ENCODE results near the gene ISLR2. TPM values are rescaled to one million over a fixed set of nuclear protein-coding genes. Genes with fewer than 3 reads are reported as not detected.

The ISLR2 gene
- total RNA-seq, 1 experiment from 2014 or later, result 0.64 TPM

DNA sequence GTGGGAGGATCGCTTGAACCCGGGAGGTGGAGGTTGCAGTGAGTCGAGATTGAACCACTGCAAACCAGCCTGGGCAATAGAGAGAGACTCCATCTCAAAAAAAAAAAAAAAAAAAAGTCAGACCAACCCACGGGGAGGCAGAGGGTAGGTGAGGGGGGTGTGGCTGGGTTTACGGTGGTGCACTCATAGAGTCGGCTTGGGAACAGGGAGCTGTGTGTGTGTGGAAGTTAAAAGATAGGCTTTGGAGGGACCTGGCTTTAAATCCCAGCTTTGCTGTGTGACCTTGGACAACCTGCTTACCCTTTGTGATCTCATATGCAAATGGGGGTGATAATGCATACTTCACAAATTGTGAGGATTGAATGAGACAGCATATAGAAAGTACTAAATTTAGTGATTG is 10.0 kb upstream of the ISLR2 start:
- no peaks in the 10 kb centered on the region for H3K36me3 ChIP-seq (ENCODE audit: insufficient read depth, low read length, poor library complexity, severe bottlenecking)
- no peak overlapping the region for H3K4me3 ChIP-seq (ENCODE audit: low read depth, low read length, poor library complexity, severe bottlenecking)
- no peaks in the 10 kb centered on the region for H3K9me3 ChIP-seq (ENCODE audit: low read depth, low read length, poor library complexity, severe bottlenecking)
- no peaks in the 10 kb centered on the region for H3K4me1 ChIP-seq (ENCODE audit: insufficient read depth, low read length, poor library complexity, severe bottlenecking)
- no peaks in the 10 kb centered on the region for H3K27me3 ChIP-seq (replicated peaks; ENCODE audit: insufficient read depth, low read depth, low read length, poor library complexity)
- no TSS peak for BruUV-seq (replicated peaks)
- TF ChIP-seq, protein P1, sequence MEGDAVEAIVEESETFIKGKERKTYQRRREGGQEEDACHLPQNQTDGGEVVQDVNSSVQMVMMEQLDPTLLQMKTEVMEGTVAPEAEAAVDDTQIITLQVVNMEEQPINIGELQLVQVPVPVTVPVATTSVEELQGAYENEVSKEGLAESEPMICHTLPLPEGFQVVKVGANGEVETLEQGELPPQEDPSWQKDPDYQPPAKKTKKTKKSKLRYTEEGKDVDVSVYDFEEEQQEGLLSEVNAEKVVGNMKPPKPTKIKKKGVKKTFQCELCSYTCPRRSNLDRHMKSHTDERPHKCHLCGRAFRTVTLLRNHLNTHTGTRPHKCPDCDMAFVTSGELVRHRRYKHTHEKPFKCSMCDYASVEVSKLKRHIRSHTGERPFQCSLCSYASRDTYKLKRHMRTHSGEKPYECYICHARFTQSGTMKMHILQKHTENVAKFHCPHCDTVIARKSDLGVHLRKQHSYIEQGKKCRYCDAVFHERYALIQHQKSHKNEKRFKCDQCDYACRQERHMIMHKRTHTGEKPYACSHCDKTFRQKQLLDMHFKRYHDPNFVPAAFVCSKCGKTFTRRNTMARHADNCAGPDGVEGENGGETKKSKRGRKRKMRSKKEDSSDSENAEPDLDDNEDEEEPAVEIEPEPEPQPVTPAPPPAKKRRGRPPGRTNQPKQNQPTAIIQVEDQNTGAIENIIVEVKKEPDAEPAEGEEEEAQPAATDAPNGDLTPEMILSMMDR (conservative IDR thresholded peaks at IDR 0.05; ENCODE audit: low read depth, low read length), result no peak
- TF ChIP-seq EZH2 (IDR thresholded peaks at IDR 0.05; ENCODE audit: borderline replicate concordance, low read depth, low read length, poor library complexity, severe bottlenecking), result no peak
- no peak overlapping the region for H3K27ac ChIP-seq (ENCODE audit: low read depth, low read length, poor library complexity, severe bottlenecking)
- no peak for DNase-seq (ENCODE audit: low spot score)
- ChIA-PET CTCF (interaction anchor here (0.7 kb wide), 1 partner anchor 148 kb away, joined by 4 read pairs; no protein-coding TSS in a partner anchor), POLR2A (ENCODE audit: low non-redundant PET) (no interaction called here)
- intact Hi-C loops (cut with micrococcal nuclease; ENCODE audit: unreplicated experiment), result no loop called here

DNA sequence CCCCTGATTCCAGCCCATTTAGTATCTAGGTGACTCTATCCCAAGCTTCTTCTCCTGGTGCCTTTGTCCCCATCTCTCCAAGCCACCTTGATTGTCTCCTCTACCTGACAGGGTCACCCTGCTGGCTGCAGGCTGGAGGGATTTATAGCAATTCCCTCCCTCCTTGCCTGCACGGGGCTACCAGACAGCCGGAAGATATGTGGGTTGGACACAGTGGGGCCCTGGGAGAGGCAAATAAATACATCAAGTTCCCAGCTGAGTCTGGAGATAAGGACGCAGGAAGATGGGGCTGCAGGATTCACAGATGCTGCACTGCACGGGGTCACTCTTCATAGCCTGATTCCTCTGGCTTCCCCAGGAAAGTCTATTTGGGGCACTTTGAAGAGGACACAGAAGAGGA is 9.3 kb upstream of the ISLR2 start:
- H3K4me3 ChIP-seq (ENCODE audit: low read depth, low read length, poor library complexity, severe bottlenecking), result no peak overlapping the region
- no peaks in the 10 kb centered on the region for H3K9me3 ChIP-seq (ENCODE audit: low read depth, low read length, poor library complexity, severe bottlenecking)
- POLR2A ChIA-PET (ENCODE audit: low non-redundant PET), result no interaction called here
- H3K27me3 ChIP-seq (replicated peaks; ENCODE audit: insufficient read depth, low read depth, low read length, poor library complexity), result no peaks in the 10 kb centered on the region
- H3K4me1 ChIP-seq (ENCODE audit: insufficient read depth, low read length, poor library complexity, severe bottlenecking), result no peaks in the 10 kb centered on the region
- intact Hi-C loops (cut with micrococcal nuclease; ENCODE audit: unreplicated experiment), result no loop called here
- no TSS peak for BruUV-seq (replicated peaks)
- no peak for DNase-seq (ENCODE audit: low spot score)
- no peak for TF ChIP-seq EZH2 (IDR thresholded peaks at IDR 0.05; ENCODE audit: borderline replicate concordance, low read depth, low read length, poor library complexity, severe bottlenecking)
- TF ChIP-seq, protein P1 (conservative IDR thresholded peaks at IDR 0.05; ENCODE audit: low read depth, low read length), result no peak
- no peaks in the 10 kb centered on the region for H3K36me3 ChIP-seq (ENCODE audit: insufficient read depth, low read length, poor library complexity, severe bottlenecking)
- H3K27ac ChIP-seq (ENCODE audit: low read depth, low read length, poor library complexity, severe bottlenecking), result no peak overlapping the region
- CTCF ChIA-PET, result interaction anchor here (0.6 kb wide), 1 partner anchor 8 kb away, joined by 3 read pairs; no protein-coding TSS in a partner anchor

DNA sequence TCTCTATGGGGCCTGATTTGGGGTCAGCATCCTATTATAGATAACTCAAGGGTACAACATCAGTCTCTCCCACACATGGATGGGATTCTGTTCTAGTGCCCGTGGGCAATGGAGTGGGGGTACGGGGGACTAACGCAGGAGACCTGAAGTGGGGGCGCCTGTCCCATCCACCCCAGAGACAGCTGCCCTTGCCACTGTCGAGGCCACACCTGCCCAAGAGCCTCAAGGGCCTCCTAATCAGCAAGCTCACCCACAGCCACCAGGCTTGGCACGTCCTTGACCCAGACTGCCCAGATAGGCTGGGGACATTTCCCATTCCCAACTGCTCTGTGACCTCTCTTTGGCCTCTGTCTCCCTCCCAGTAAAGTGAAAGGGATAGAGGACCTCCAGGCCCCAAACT is 8.5 kb upstream of the ISLR2 start:
- Histone ChIP-seq H3K9me3 (ENCODE audit: low read depth, low read length, poor library complexity, severe bottlenecking) (no peaks in the 10 kb centered on the region), H3K36me3 (ENCODE audit: insufficient read depth, low read length, poor library complexity, severe bottlenecking) (no peaks in the 10 kb centered on the region), H3K4me3 (ENCODE audit: low read depth, low read length, poor library complexity, severe bottlenecking) (no peak overlapping the region), H3K27ac (ENCODE audit: low read depth, low read length, poor library complexity, severe bottlenecking) (no peak overlapping the region), H3K27me3 (replicated peaks; ENCODE audit: insufficient read depth, low read depth, low read length, poor library complexity) (no peaks in the 10 kb centered on the region), H3K4me1 (ENCODE audit: insufficient read depth, low read length, poor library complexity, severe bottlenecking) (no peaks in the 10 kb centered on the region)
- intact Hi-C loops (cut with micrococcal nuclease; ENCODE audit: unreplicated experiment), result no loop called here
- no peak for DNase-seq (ENCODE audit: low spot score)
- ChIA-PET POLR2A (ENCODE audit: low non-redundant PET) (no interaction called here), CTCF (interaction anchor here (1.2 kb wide), 1 partner anchor 186 kb away, joined by 4 read pairs; no protein-coding TSS in a partner anchor)
- TF ChIP-seq, protein P1 (conservative IDR thresholded peaks at IDR 0.05; ENCODE audit: low read depth, low read length), result no peak
- no peak for TF ChIP-seq EZH2 (IDR thresholded peaks at IDR 0.05; ENCODE audit: borderline replicate concordance, low read depth, low read length, poor library complexity, severe bottlenecking)
- no TSS peak for BruUV-seq (replicated peaks)
